Measurements from ENCODE around the gene RNF6.
"Not testable (repeated sequence)": the region's sequence is repeated elsewhere in the genome, so short reads cannot be mapped to it uniquely, and the experiment has no call there.

Gene RNF6

DNA sequence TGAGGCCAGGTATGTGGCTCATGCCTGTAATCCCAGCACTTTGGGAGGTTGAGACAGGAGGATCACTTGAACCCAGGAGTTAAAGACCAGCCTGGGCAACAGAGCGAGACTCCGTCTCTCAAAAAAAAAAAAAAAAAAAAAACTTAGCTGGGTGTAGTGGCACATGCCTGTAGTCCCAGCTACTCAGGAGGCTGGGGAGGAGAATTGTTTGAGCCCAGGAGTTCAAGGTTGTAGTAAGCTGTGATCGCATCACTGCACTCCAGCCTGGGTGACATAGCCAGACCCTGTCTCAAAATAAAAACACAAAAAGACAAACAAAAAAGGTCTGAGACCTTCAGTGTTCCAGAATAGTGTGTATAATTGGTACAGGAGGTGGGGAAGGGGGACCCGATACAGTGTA is 29.9 kb upstream of the RNF6 start:
- H3K9ac ChIP-seq (ENCODE audit: low read depth, low read length); H3K27ac ChIP-seq (ENCODE audit: low read length): not testable (repeated sequence)
- H3K27me3 ChIP-seq (ENCODE audit: insufficient read depth, low read length): peaks cover 14% of the 10 kb centered on the region

DNA sequence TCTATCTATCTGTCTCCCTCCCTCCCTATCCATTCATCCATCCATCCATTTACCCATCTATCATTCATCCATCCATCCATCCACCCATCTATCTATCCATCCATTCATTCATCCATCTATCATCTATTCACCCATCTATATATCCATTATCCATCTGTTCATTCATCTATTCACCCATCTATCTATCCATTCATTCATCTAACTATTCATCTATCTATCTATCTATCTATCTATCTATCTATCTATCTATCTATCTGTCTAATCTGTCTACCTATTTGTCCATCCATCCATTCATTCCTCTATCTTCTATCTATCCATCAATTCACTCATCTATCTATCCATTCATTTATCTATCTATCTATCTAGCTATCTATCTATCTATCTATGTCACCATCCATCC is 27.4 kb upstream of the RNF6 start:
- Histone ChIP-seq H3K9me3 (ENCODE audit: insufficient read depth, low read depth, low read length) (no peaks in the 10 kb centered on the region), H3K27ac (ENCODE audit: low read length) (no peak overlapping the region), H3K36me3 (ENCODE audit: insufficient read depth, low read depth, low read length) (no peaks in the 10 kb centered on the region), H3K27me3 (ENCODE audit: insufficient read depth, low read length) (peaks cover 14% of the 10 kb centered on the region), H3K4me1 (ENCODE audit: insufficient read depth, low read length) (no peaks in the 10 kb centered on the region), H3K9ac (ENCODE audit: low read depth, low read length) (no peak overlapping the region), H3K4me3 (ENCODE audit: low read length) (no peak overlapping the region)

More for the DNA sequence above, 29.9 kb upstream of the RNF6 start:
- H3K4me3 ChIP-seq (ENCODE audit: low read length); H3K36me3 ChIP-seq (ENCODE audit: insufficient read depth, low read depth, low read length); H3K9me3 ChIP-seq (ENCODE audit: insufficient read depth, low read depth, low read length): not testable (repeated sequence)
- H3K4me1 ChIP-seq (ENCODE audit: insufficient read depth, low read length): peaks cover 17% of the 10 kb centered on the region; the same call in 1 of the 2 replicates

DNA sequence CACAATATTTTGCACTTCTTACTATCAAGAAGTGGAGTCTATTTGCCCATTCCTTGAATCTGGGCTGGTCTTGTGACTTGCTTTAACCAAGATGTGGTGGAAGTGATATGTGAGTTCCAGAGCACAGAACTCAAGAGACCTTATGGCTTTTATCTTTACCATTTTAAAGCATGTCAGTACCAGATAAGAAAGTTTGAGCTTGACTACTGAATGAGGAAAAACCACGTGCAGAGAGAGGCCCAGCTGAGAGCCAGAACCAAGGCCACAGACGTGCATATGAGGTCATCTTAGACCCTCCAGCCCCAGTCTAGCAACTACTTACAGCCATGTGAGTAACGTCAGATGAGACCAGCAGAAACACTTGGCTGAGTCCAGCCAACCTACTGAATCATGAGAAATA is 25.5 kb upstream of the RNF6 start:
- H3K4me1 ChIP-seq (ENCODE audit: insufficient read depth, low read length): no peaks in the 10 kb centered on the region
- H3K27me3 ChIP-seq (ENCODE audit: insufficient read depth, low read length): peaks cover 14% of the 10 kb centered on the region
- H3K9ac ChIP-seq (ENCODE audit: low read depth, low read length): no peak overlapping the region
- H3K36me3 ChIP-seq (ENCODE audit: insufficient read depth, low read depth, low read length): no peaks in the 10 kb centered on the region
- peaks cover 3% of the 10 kb centered on the region for H3K9me3 ChIP-seq (ENCODE audit: insufficient read depth, low read depth, low read length)
- no peak overlapping the region for H3K4me3 ChIP-seq (ENCODE audit: low read length)
- H3K27ac ChIP-seq (ENCODE audit: low read length): no peak overlapping the region

DNA sequence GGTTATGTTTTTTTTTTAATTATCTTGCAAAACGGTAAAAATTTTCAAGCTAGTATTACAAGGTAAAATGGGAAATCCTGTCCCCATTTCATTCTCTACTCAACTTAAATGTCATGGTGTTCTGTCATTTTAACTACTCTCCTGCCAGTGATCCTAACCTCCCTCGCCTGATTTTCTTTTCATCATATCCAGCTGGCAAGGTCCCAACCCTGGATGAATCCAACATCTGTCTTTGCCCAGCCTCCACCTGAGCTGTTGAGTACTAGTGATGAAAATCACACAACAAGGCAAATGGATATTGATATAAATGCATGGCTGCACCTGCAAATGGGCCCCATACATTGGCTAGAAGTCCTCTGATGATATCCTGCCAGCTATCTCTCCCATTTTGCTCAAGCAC is 24.9 kb upstream of the RNF6 start:
- Histone ChIP-seq H3K36me3 (ENCODE audit: insufficient read depth, low read depth, low read length) (no peaks in the 10 kb centered on the region), H3K27me3 (ENCODE audit: insufficient read depth, low read length) (peaks cover 14% of the 10 kb centered on the region), H3K4me3 (ENCODE audit: low read length) (no peak overlapping the region), H3K9me3 (ENCODE audit: insufficient read depth, low read depth, low read length) (peaks cover 5% of the 10 kb centered on the region), H3K9ac (ENCODE audit: low read depth, low read length) (no peak overlapping the region), H3K27ac (ENCODE audit: low read length) (no peak overlapping the region), H3K4me1 (ENCODE audit: insufficient read depth, low read length) (no peaks in the 10 kb centered on the region)

DNA sequence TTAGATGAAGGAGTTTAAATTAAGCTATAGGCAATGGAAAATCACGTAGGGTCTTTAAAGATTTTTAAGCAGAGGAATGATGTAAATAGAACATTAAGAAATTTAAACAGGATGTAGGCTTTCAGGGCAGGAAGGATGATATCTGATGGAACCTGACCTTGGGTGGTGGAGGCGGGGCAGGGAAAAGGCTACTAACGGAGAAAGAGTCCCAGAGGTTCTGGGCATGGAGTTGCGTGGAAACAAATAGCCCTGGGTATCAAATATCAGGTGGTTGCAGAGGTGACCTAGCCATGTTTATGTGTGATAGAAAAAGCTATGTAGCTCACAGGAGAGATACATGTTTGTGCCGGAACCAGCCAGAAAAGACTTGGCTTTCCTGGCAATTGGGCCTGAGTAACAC is 24.0 kb upstream of the RNF6 start:
- H3K27ac ChIP-seq (ENCODE audit: low read length): no peak overlapping the region
- H3K9me3 ChIP-seq (ENCODE audit: insufficient read depth, low read depth, low read length): peaks cover 5% of the 10 kb centered on the region

DNA sequence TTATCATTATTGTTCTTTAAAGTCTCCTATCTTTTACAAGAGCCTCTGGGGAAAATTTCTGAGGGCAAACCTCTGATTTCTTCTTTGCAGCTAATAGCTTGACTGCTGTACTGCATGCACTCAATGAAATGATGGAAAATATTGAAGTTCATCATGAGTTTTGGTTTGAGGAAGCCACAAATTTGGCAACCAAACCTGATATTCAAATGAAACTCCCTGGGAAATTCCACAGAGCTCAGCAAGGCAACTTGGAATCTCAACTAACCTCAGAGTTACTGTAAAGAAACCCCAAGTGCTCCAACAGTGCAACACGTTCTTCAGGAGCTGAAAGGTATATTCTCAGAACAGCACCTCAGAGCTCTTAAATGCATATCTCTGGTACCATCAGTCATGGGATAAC is 14.2 kb upstream of the RNF6 start:
- Histone ChIP-seq H3K9ac (ENCODE audit: low read depth, low read length) (no peak overlapping the region), H3K36me3 (ENCODE audit: insufficient read depth, low read depth, low read length) (no peaks in the 10 kb centered on the region), H3K9me3 (ENCODE audit: insufficient read depth, low read depth, low read length) (no peaks in the 10 kb centered on the region), H3K4me1 (ENCODE audit: insufficient read depth, low read length) (no peaks in the 10 kb centered on the region), H3K4me3 (ENCODE audit: low read length) (no peak overlapping the region), H3K27ac (ENCODE audit: low read length) (no peak overlapping the region), H3K27me3 (ENCODE audit: insufficient read depth, low read length) (no peaks in the 10 kb centered on the region)

More for the DNA sequence above, 24.0 kb upstream of the RNF6 start:
- H3K9ac ChIP-seq (ENCODE audit: low read depth, low read length): no peak overlapping the region
- H3K27me3 ChIP-seq (ENCODE audit: insufficient read depth, low read length): peaks cover 14% of the 10 kb centered on the region
- H3K36me3 ChIP-seq (ENCODE audit: insufficient read depth, low read depth, low read length): no peaks in the 10 kb centered on the region
- H3K4me1 ChIP-seq (ENCODE audit: insufficient read depth, low read length): no peaks in the 10 kb centered on the region
- no peak overlapping the region for H3K4me3 ChIP-seq (ENCODE audit: low read length)

DNA sequence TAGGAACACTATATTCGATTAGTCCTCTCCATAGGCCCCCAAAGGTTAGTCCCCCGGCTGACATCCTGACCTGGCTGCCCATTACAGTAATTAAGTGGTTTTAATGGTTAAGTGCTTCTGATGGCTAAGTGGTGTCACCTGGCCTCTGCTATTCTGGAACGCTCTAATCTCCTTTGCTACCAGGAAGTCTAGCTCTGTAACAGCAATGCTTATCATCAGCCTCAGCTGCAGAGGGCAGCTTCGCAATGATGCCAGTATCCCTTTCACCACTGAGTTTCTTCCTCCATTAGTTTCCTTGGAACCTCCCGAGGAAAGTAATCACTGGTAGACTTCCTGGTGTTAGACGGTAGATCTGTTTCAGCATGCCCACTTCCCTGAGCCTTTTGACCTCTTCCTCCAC is 8.6 kb upstream of the RNF6 start:
- no peak overlapping the region for H3K4me3 ChIP-seq (ENCODE audit: low read length)
- H3K36me3 ChIP-seq (ENCODE audit: insufficient read depth, low read depth, low read length): no peaks in the 10 kb centered on the region
- no peaks in the 10 kb centered on the region; the same call in 1 of the 2 replicates for H3K27me3 ChIP-seq (ENCODE audit: insufficient read depth, low read length)
- H3K9ac ChIP-seq (ENCODE audit: low read depth, low read length): no peak overlapping the region
- no peaks in the 10 kb centered on the region for H3K9me3 ChIP-seq (ENCODE audit: insufficient read depth, low read depth, low read length)
- no peak overlapping the region for H3K27ac ChIP-seq (ENCODE audit: low read length)
- no peaks in the 10 kb centered on the region for H3K4me1 ChIP-seq (ENCODE audit: insufficient read depth, low read length)

DNA sequence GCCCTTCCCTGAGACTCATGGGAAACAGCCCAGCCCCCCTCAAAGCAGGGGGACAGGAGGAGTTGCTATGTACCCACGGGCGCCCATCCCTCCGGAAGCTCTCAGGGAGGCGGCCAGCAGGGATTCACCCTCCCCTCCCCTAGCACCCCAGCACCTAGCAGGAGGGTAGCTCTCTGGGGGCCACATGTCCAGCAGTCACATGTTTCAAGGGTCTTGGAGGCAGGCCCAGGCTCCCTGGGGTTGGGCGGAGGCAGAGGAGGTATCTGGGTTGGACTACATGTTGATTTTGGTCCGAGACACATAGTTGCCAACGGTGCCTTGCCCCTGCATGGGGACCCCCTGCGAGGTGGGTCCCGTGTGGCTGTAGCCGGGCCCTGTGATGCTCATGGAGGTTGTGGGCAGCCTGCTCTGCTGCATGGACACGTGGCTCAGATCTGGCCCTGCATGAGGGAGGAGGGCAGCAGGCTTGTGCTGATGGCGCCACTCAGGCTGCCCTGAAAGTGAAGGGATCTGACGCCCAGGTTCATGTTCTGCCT is 7.0 kb upstream of the RNF6 start:
- Histone ChIP-seq H3K27ac (ENCODE audit: low read length) (no peak overlapping the region), H3K27me3 (ENCODE audit: insufficient read depth, low read length) (no peaks in the 10 kb centered on the region; the same call in 1 of the 2 replicates), H3K4me3 (ENCODE audit: low read length) (no peak overlapping the region), H3K4me1 (ENCODE audit: insufficient read depth, low read length) (no peaks in the 10 kb centered on the region), H3K9me3 (ENCODE audit: insufficient read depth, low read depth, low read length) (no peaks in the 10 kb centered on the region), H3K9ac (ENCODE audit: low read depth, low read length) (no peak overlapping the region), H3K36me3 (ENCODE audit: insufficient read depth, low read depth, low read length) (no peaks in the 10 kb centered on the region)

DNA sequence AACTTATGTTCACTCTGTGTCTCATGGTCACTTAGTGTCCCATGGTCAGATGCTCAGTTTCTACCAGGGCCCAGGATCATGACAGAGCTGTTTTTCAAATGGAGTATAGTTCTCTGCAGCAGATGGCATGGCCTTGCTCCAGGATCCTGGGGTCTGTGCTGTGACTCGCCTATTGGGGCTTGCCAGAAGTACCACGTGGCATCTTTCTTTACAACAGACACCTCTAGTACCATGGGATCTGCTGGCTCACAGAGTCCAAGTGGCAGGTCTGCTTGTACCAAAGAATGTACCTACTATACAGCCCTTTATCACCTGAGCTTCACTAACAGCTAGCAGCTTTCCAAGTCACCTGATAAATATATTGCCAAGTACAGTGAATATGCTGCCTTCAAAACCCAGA is 6.0 kb upstream of the RNF6 start:
- no peaks in the 10 kb centered on the region for H3K4me1 ChIP-seq (ENCODE audit: insufficient read depth, low read length)
- H3K4me3 ChIP-seq (ENCODE audit: low read length): no peak overlapping the region
- no peak overlapping the region for H3K27ac ChIP-seq (ENCODE audit: low read length)
- H3K27me3 ChIP-seq (ENCODE audit: insufficient read depth, low read length): peaks cover 7% of the 10 kb centered on the region; the same call in 1 of the 2 replicates
- H3K9ac ChIP-seq (ENCODE audit: low read depth, low read length): no peak overlapping the region
- H3K9me3 ChIP-seq (ENCODE audit: insufficient read depth, low read depth, low read length): no peaks in the 10 kb centered on the region
- no peaks in the 10 kb centered on the region for H3K36me3 ChIP-seq (ENCODE audit: insufficient read depth, low read depth, low read length)

DNA sequence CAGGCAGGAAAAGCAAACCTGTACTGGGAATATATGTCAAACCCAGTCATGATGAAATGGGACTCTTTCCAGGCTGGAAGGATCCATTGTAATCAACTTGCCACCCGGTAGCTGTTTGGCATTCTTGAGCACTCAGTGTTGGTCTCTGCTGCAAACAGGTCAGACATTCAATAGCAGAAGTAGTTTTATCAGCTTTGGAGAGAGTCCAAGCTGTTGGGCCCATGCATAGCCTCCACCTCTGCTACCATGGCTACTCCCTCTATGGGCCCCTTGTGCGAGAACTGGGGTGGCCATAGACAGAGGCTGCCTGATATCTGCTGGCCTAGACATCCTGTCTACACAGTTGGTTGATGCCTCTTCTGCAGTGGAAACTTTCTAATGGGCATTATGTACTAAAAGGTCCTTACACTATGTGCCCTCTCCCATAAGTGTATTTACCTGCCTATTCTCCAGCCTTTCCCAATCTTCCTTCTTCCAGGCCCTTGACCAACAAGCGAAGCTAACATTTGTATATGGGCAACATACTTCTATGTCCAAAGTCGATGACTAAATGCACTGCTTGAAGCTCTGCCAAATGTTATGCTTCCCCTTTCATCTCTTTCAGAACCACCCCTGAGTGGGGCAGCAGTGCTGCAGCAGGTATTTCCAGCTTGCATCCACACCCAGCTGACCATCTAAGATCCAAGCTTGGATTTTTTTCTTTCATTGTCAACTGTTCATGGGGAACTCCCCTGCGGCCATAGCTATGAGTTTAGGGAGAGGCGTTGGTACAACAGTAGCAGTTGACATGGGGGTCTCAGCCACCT is 5.3 kb upstream of the RNF6 start:
- Histone ChIP-seq H3K27me3 (ENCODE audit: insufficient read depth, low read length) (peaks cover 7% of the 10 kb centered on the region; the same call in 1 of the 2 replicates), H3K9me3 (ENCODE audit: insufficient read depth, low read depth, low read length) (no peaks in the 10 kb centered on the region), H3K4me1 (ENCODE audit: insufficient read depth, low read length) (no peaks in the 10 kb centered on the region), H3K36me3 (ENCODE audit: insufficient read depth, low read depth, low read length) (no peaks in the 10 kb centered on the region), H3K27ac (ENCODE audit: low read length) (no peak overlapping the region), H3K9ac (ENCODE audit: low read depth, low read length) (no peak overlapping the region), H3K4me3 (ENCODE audit: low read length) (no peak overlapping the region)

DNA sequence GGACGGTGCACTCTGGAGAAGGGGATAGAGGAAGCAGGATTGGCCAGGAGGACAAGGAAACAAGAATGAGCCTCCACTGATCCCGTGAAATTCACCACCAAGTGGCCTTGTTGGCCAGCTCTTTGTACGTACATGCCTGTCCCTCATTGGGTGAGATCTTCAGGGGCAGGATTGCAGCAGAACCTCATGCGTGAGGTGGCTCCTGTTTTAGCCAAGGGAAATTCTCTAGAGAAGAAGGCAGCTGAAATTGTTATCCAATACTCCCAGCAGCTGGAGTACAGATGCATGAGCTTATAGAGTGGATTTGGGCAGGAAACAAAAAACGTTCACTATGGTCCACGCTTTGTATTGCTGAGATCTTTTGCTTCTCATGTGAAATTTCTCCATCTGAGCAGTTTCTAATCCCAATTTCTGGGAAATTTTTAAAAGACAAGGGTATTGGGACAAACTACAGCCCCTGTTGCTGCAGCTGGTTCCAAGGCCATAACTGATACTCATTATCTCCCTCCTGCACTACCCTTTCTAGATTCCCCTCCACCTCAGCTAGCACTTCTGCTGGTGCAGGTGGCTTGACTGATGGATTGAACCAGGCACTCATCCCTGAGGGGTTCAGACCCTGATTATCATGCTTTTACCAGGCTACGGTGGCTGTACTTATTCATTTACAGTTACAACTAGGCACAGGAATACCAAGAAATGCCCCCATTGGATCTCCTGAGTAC is 3.9 kb upstream of the RNF6 start:
- no peaks in the 10 kb centered on the region for H3K36me3 ChIP-seq (ENCODE audit: insufficient read depth, low read depth, low read length)
- H3K4me1 ChIP-seq (ENCODE audit: insufficient read depth, low read length): no peaks in the 10 kb centered on the region
- H3K27me3 ChIP-seq (ENCODE audit: insufficient read depth, low read length): peaks cover 7% of the 10 kb centered on the region; the same call in 1 of the 2 replicates
- no peak overlapping the region for H3K4me3 ChIP-seq (ENCODE audit: low read length)
- no peak overlapping the region for H3K27ac ChIP-seq (ENCODE audit: low read length)
- no peaks in the 10 kb centered on the region for H3K9me3 ChIP-seq (ENCODE audit: insufficient read depth, low read depth, low read length)
- no peak overlapping the region for H3K9ac ChIP-seq (ENCODE audit: low read depth, low read length)

Data from iPS-20b (cell line).